NOMO-1 treated with DMSO at 0.1 percent for 48 hours (cell line): ENCODE data around the gene ZNF207.
"Not testable (repeated sequence)": the region's sequence is repeated elsewhere in the genome, so short reads cannot be mapped to it uniquely, and the experiment has no call there.

Source experiments
- DNase-seq: peaks from one replicate; lab custom pipeline; 2025; ENCODE audit not compliant: unreplicated experiment; lab: John Stamatoyannopoulos, UW

ZNF207 gene

DNA sequence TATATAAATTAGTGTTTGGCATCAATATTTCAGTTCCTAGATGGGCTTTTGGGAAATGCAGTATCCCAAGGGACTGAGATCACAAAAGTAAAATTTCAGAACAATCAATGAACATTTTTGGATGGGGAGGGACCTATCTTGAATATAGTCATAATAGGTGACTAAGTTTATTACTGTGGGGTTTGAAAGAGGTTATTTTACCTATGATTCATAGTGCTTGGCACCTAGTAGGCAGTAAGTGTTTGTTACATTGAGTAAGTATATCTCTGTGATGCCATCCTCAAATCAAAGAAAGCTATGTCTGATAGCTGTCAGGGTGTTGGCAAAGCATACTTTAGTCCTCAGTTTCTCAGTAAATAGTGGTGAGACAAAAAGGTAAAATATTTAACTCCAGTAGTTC is 36.9 kb downstream of the ZNF207 start:
- no peak for DNase-seq

DNA sequence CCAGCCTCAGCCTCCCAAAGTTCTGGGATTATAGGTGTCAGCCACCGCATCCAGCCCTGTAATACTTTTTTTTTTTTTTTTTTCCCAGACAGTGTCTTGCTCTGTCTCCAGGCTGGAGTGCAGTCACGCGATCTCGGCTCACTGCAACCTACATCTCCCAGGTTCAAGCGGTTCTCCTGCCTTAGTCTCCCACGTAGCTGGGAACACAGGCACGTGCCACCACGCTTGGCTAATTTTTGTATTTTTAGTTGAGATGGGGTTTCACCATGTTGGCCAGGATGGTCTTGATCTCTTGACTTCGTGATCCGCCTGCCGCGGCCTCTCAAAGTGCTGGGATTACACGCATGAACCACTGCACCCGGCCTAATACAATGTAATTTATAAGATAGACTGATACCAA is 38.2 kb downstream of the ZNF207 start:
- not testable (repeated sequence) for DNase-seq

DNA sequence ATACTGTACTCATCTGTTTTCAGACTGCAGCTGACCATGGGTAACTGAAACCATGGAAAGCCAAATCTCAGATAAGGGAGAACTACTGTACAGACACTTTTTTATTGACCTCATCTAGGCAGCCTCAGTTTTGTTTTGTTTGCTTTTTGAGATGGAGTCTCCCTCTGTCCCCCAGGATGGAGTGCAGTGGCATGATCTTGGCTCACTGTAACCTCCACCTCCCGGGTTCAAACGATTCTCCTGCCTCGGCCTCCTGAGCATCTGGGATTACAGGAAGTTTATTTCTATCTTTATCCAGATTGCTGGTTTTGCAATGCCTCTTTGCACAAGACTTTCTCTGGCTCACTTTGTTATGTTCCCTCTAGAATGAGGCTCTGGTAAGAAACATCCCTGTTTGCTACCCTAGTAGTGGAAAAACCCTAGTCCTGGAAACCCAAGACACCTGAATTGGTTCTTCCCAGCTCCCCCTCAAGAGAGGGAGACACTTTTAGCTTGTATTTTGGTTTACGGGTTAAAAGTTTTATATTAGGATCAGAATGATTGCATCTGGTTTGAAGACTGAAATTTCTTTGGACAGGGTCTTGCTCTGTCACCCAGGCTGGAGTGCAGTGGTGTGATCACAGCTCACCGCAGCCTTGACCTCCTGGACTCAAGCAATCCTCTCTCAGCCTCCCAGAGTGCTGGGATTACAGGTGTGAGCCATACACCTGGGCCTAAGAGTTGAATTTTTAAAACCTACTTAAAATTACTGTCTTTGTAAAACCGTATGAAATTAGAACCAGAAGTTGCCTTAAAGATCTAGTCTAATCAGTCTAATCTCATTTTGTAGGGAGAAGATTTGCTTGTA is 38.9 kb downstream of the ZNF207 start:
- DNase-seq: no peak

DNA sequence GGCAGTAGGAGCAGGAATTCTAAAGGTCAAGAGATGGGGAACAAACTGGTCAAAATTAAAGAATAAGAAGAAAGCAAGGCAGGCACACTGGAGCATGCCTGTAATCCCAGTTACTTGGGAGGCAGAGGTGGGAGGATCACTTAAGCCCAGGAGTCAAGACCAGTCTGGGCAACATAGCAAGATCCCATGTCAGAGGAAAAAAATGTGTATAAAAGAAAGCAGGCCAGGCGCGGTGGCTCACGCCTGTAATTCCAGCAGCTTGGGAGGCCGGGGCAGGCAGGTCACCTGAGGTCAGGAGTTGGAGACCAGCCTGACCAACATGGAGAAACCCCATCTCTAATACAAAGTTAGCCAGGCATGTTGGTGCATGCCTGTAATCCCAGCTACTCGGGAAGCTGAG is 43.9 kb downstream of the ZNF207 start:
- DNase-seq: no peak

DNA sequence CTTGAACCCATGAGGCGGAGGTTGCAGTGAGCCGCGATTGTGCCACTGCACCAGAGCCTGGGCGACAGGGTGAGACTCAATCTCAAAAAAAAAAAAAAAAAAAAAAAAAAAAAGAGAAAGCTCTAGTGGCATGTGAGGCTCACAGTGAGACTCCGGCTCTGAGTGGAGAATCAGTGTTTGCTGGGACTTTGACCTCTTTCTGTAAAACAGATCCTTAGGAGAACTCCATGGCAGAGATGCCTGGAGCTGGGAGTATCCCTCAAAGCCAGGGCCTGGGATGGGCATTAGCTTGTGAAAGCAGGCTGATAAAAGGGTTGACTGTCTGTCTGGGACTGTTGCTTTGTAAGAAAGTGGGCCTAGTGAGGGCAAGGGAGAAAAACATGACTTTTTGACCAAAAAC is 46.4 kb downstream of the ZNF207 start:
- no peak for DNase-seq

DNA sequence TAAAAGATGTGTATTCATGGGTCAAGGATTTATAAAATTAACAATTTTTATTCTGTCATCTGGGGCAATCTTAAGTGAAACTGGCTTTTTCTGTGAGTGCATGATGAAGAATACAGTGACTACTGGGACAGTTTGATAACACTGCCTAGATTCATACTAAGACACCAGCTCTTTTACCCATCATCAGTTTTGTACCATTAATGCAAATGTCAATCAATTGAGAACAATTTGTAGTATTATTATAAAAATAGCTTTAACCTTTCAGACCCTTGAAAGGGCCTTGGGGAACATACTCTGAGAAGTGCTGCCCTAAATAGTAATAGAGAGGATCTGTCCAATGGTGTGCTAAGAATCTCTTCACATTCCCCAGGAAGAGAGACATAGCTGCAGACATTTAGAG is 49.0 kb downstream of the ZNF207 start:
- no peak for DNase-seq

DNA sequence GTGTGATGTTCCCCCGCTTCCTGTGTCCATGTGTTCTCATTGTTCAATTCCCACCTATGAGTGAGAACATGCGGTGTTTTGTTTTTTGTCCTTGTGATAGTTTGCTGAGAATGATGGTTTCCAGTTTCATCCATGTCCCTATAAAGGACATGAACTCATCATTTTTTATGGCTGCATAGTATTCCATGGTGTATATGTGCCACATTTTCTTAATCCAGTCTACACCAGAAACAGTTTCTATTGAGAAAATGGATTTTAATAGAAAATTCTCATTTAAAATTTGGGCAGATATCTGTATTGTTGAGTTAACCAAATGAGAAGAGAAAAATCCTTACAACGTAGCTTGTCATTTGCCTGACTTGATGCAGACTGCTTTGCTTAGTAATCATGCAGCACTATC is 60.1 kb downstream of the ZNF207 start:
- DNase-seq: not testable (repeated sequence)

DNA sequence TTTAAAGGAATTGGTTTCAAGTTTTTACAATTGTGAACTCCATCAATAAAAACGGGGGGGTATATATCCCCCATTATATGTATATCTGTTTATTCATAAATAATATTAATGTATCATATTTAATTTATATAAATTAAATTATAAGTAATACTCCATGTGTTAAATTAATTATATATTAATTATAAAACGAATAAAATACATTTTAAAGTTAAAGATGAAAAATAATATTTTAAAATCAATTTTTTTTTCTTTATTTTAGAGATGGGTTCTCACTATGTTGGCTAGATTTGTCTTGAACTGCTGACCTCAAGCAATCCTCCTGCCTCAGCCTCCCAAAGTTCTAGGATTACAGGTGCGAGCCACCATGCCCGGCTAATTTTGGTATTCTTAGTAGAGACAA is 76.9 kb downstream of the ZNF207 start:
- no peak for DNase-seq

DNA sequence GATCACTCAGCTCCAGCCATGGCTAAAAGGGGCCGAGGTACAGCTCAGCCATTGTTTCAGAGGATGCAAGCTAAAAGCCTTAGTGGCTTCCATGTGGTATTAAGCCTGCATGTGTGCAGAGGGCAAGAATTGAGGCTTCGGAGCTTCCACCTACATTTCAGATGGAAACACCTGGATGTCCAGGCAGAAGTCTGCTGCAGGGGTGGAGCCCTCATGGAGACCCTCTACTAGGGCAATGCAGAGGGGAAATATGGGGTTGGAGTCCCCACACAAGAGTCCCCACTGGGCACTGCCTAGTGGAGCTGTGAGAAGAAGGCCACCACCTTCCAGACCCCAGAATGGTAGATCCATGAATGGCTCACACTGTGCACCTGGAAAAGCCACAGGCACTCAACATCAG is 79.6 kb downstream of the ZNF207 start:
- no peak for DNase-seq
